RWPE2 (cell line): ENCODE results near the gene TMPRSS6.

Experiments
- ATAC-seq: fragments of 200-7000 bp; cut with Tn5 transposase; 3 replicates; pipeline ENCODE4 v1.9.1; 2021; ENCODE audit warnings: low read depth
- DNase-seq: peaks from one replicate; pipeline ENCODE4 v3.0.0-alpha.2; 2020; ENCODE audit warnings: low spot score
- H3K27ac ChIP-seq: fragments of 450-650 bp; 2 replicates; pipeline ENCODE4 v1.5.1; 2017; ENCODE audit warnings: mild to moderate bottlenecking; ENCODE audit not compliant: poor library complexity, severe bottlenecking
- H3K27me3 ChIP-seq: fragments of 250-450 bp; sonication (Bioruptor Pico); 2 replicates; pipeline ENCODE4 v1.5.1; 2021; ENCODE audit warnings: mild to moderate bottlenecking, moderate library complexity; ENCODE audit not compliant: insufficient read depth, poor library complexity, severe bottlenecking
- H3K36me3 ChIP-seq: fragments of 250-450 bp; sonication (Bioruptor Pico); 2 replicates; pipeline ENCODE4 v1.5.1; 2020; ENCODE audit warnings: low read depth, mild to moderate bottlenecking, moderate library complexity
- H3K4me1 ChIP-seq: fragments of 250-450 bp; sonication (Bioruptor Pico); 2 replicates; pipeline ENCODE4 v1.5.1; 2021; ENCODE audit warnings: mild to moderate bottlenecking, moderate library complexity; ENCODE audit not compliant: insufficient read depth, poor library complexity, severe bottlenecking
- H3K4me3 ChIP-seq: fragments of 250-450 bp; sonication (Bioruptor Pico); 2 replicates; pipeline ENCODE4 v1.5.1; 2021; ENCODE audit warnings: mild to moderate bottlenecking, moderate library complexity; ENCODE audit not compliant: severe bottlenecking
- H3K9me3 ChIP-seq: fragments of 250-450 bp; sonication (Bioruptor Pico); 2 replicates; pipeline ENCODE4 v1.5.1; 2021; ENCODE audit warnings: mild to moderate bottlenecking, moderate library complexity; ENCODE audit not compliant: severe bottlenecking
- TF ChIP-seq, protein P1 (sequence below): fragments of 450-650 bp; IDR thresholded peaks from one replicate; pipeline ENCODE4 v1.5.1; 2017; ENCODE audit warnings: mild to moderate bottlenecking, moderate library complexity; ENCODE audit not compliant: poor library complexity, severe bottlenecking

Gene TMPRSS6

DNA sequence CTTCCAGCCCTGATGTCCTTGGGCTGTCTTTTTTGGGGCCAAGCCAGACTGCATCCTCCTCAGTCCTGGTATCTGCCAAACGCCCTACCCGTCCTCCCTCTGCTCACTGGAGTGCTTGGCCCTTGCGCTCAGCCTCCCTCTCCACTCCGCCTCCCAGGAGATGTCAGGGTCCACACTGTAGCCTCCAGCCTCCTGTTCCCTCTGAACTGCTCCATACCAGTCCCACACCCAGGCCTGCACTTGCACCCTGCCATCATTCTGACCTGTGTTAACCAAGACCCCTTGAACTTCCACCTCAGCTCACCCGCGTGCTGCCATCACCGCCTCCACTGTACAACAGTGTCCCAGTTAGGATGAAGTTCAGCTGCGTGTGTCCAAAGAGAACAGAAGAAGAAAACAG is 46.5 kb upstream of the TMPRSS6 start:
- Histone ChIP-seq H3K36me3 (no peaks in the 10 kb centered on the region), H3K27ac (no peak overlapping the region), H3K9me3 (peaks cover 4% of the 10 kb centered on the region), H3K27me3 (no peaks in the 10 kb centered on the region), H3K4me1 (no peaks in the 10 kb centered on the region), H3K4me3 (no peak overlapping the region)
- TF ChIP-seq, protein P1, sequence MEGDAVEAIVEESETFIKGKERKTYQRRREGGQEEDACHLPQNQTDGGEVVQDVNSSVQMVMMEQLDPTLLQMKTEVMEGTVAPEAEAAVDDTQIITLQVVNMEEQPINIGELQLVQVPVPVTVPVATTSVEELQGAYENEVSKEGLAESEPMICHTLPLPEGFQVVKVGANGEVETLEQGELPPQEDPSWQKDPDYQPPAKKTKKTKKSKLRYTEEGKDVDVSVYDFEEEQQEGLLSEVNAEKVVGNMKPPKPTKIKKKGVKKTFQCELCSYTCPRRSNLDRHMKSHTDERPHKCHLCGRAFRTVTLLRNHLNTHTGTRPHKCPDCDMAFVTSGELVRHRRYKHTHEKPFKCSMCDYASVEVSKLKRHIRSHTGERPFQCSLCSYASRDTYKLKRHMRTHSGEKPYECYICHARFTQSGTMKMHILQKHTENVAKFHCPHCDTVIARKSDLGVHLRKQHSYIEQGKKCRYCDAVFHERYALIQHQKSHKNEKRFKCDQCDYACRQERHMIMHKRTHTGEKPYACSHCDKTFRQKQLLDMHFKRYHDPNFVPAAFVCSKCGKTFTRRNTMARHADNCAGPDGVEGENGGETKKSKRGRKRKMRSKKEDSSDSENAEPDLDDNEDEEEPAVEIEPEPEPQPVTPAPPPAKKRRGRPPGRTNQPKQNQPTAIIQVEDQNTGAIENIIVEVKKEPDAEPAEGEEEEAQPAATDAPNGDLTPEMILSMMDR = no peak
- DNase-seq = no peak
- ATAC-seq = no peak

DNA sequence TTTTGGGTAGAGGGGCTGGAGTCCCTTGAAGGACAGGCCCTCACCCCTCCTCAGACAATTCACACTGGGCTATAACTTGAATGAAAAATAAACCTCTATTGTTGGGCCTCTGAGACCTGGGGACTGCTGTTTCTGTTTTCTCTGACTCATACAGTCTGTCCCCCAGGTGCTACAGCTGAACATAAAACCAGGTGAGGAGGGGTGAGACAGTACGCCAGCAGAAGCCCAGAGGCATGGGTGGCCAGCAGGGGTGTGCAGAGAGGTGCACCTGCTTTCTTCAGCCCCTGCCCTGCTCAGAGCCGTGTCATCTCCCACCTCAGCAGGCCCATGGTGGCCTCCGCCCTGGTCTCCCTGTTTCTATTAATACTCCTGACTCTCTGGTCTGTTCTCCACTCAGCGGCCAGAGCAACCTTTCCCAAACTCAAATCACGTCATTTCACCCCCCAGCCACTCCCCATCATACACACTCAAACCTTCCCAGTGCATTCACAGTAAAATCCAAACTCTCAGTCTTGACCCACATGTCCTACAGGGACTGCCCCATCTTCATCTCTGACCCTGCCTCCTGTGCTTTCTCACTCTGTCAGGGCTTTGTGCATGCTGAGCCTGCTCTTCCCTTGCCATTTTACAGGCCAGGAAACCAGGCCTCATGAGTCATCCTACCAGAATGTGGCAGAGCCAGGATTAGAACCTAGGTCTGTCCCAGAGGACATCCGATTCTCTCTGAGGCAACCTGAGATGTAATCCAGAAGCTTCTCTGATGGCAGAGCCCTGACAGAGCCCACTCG is 45.6 kb upstream of the TMPRSS6 start:
- Histone ChIP-seq H3K9me3 (peaks cover 4% of the 10 kb centered on the region), H3K27ac (no peak overlapping the region), H3K4me1 (no peaks in the 10 kb centered on the region), H3K4me3 (no peak overlapping the region), H3K27me3 (no peaks in the 10 kb centered on the region), H3K36me3 (no peaks in the 10 kb centered on the region)
- ATAC-seq = no peak
- no peak for DNase-seq
- TF ChIP-seq, protein P1 = no peak

DNA sequence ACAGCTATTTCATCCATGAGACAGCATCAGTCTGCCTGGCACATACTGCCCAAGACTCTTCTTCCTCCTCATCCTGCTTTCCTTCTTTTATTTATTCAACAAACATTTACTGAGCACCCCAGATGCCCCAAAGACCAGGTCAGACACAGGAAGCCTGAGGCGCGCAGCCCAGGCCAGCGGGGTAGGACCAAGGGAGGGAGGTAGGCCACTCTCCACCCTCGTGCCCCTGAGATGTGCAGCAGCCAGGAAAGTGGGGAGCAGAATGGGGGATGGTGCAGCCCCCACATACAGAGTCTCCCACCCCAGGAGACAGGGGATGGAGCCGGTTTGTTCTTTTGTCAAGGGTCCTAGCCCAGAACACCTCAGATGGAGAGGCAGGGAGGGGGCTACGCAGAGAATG is 44.4 kb upstream of the TMPRSS6 start:
- ATAC-seq = no peak
- DNase-seq = no peak
- Histone ChIP-seq H3K4me3 (no peak overlapping the region), H3K27me3 (no peaks in the 10 kb centered on the region), H3K36me3 (no peaks in the 10 kb centered on the region), H3K4me1 (no peaks in the 10 kb centered on the region), H3K9me3 (peaks cover 4% of the 10 kb centered on the region), H3K27ac (no peak overlapping the region)
- TF ChIP-seq, protein P1 = no peak

DNA sequence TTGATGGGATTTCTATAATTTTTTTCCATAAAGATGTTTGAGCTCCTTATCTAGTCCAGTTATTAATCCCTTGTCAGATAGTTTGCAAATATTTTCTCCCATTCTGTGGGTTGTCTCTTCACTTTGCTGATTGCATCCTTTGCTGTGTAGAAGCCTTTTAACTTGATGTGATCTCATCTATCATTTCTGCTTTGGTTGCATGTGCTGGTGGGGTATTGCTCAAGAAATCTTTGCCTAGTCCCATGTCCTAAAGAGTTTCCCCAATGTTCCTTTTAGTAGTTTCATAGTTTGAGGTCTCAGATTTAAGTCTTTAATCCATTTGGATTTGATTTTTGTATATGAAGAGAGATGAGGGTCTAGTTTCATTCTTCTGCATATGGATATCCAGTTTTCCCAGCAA is 41.9 kb upstream of the TMPRSS6 start:
- Histone ChIP-seq H3K27ac (no peak overlapping the region), H3K4me1 (no peaks in the 10 kb centered on the region), H3K4me3 (no peak overlapping the region), H3K27me3 (no peaks in the 10 kb centered on the region), H3K9me3 (peaks cover 4% of the 10 kb centered on the region), H3K36me3 (no peaks in the 10 kb centered on the region)
- DNase-seq (no peak), ATAC-seq (no peak)
- TF ChIP-seq, protein P1 = no peak

DNA sequence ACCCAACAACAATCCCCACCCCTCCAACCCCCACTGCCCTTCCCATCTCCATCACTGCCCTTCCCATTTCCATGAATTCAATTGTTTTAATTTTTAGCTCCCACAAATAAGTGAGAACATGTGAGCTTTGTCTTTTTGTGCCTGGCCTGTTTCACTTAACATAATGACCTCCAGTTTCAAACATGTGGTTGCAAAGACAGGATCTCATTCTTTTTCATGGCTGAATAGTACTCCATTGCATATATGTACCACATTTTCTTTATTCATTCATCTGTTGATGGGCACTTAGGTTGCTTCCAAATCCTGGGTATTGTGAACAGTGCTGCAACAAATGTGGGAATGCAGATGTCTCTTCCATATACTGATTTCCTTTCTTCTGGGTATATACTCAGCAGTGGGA is 41.2 kb upstream of the TMPRSS6 start:
- TF ChIP-seq, protein P1 = no peak
- H3K4me3 ChIP-seq = no peak overlapping the region
- H3K27ac ChIP-seq = no peak overlapping the region
- H3K9me3 ChIP-seq = peaks cover 4% of the 10 kb centered on the region
- ATAC-seq (no peak), DNase-seq (no peak)
- H3K4me1 ChIP-seq = no peaks in the 10 kb centered on the region
- no peaks in the 10 kb centered on the region for H3K36me3 ChIP-seq
- H3K27me3 ChIP-seq = no peaks in the 10 kb centered on the region
